GM19324 (cell line): ENCODE results near the gene KCNMB3.
"Not testable (repeated sequence)": the region's sequence is repeated elsewhere in the genome, so short reads cannot be mapped to it uniquely, and the experiment has no call there.

Experiments
- ATAC-seq: cut with Tn5 transposase; IDR thresholded peaks from one replicate; pipeline ENCODE4 v1.9.1; 2021; ENCODE audit warnings: mild to moderate bottlenecking, moderate library complexity; ENCODE audit not compliant: unreplicated experiment, low FRiP score

KCNMB3 gene, protein sequence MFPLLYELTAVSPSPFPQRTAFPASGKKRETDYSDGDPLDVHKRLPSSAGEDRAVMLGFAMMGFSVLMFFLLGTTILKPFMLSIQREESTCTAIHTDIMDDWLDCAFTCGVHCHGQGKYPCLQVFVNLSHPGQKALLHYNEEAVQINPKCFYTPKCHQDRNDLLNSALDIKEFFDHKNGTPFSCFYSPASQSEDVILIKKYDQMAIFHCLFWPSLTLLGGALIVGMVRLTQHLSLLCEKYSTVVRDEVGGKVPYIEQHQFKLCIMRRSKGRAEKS

DNA sequence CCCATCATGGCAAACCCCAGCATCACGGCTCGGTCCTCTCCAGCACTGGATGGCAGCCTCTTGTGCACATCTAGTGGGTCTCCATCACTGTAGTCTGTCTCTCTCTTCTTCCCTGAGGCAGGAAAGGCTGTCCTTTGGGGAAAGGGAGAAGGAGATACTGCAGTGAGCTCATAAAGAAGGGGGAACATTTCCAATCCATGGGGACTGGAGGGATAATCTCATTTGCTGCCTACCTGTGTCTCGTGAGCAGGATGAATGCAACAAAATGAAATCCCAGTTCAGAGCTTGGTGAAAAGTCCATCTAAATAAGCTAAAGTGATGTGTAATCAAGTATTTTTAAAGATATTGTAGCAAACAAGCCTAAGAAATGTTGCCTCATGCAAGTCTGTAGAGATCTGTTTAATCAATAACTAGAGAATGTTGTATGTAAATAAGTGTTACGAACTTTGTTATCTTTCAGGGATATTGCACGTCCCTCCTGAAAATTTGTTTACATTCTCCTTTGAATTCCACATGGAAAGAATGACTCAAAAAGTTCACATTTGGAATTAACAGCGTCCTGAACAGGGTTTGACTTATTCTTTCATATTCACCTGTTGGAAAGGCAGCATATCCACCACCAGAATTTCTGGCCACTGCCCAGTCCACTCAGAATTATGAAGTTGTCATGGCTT, at the start of gene KCNMB3:
Gene KCNMB3 (minus strand): TSS at position 312 of the 674 bp plus-strand sequence. CDS start 124 bp downstream, at position 188.
- ATAC-seq = no peak

DNA sequence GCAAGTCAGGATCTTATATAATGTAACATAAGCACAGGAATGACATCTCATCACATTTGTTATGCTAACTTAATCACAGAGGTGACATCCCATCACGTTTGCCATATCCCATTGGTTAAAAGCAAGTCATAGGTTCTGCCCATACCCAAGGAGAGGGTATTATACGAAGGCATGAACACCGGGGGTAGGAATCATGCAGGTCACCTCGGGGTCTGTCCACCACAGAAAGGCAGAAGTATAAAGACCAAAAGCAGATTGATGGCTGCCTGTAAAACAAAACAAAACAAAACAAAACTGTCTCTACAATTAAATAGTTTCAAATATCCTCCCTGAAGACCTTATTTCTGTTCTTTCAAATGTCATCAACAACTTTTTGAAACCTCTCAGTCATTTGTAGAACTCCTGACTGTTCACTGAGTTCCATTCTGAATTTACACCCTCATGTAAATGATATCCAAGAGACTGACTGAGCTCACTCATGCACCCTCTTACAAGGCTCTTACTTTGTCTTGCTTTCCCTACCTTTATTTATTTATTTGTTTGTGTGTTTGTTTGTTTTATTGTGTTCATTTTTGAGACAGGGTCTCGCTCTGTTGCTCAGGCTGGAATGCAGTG, 49.2 kb upstream of the KCNMB3 start:
- no peak for ATAC-seq

DNA sequence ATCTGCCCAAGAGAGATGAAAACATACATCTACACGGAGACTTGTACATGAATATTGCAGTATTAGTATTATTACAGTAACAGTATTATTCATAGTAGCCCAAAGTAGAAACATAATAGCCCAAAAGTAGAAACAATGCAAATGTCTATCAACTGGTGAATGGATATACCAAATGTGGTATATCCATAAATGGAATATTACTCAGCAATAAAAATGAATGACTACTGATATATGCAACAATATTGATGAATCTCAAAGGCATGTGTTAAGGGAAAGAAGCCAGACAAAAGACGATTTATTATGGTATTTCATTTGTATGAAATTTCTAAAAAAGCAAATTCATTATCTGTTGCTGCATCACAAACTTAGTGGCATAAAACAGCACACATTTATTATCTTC, 48.4 kb upstream of the KCNMB3 start:
- no peak for ATAC-seq

DNA sequence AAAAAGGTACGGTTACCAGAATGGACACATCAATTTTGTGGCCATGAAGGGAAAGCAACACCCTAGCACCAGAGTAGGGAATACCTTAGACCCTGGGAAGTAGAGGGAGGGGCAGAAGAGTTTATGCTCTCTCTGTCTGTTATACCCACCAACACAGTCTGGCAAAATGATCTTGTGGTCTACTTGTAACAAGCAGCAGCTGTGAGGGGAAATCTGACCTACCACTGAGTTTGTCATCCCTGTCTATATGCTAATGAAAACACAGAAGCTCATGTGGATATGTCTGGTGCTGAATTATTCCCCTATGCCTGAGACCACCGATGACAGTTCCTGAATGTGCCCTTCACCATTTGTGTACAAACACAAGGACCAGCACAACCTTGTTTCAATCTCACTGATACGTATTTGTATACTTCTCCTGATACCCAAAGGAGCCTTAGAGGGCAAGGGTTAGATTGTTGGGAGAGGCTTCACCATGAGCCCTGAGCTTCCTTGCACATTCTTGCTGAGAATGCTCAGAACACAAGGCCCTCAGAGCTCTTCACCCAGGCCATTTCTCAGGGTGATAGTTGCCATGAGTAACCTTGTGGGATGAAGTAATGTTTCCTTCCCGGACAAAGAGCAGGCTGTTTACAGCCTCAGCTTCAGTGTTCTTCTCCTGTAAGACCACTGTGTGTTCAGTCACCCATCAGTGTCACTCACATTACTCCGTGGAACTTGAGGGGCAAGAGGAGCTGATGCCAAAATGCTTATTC, 47.2 kb upstream of the KCNMB3 start:
- no peak for ATAC-seq

DNA sequence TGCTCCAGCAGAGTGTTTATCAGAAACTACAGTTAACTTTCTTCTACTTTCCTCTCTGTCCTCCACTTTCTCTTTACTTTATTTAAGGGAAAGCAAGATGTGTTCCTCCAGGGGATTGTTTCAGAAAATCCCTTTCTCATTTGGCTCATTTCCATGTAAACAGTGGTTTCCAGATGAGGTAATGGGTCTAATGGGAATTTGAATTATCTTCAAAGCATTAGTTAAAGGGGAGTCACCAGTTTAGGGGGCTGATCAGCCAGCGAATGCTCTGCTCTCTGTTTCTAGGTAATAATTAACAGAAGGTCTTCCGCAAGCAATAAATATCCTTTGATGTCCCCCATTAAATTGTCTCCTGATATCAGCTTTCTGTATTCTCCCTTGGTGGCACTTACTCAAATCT, 41.5 kb upstream of the KCNMB3 start:
- no peak for ATAC-seq

DNA sequence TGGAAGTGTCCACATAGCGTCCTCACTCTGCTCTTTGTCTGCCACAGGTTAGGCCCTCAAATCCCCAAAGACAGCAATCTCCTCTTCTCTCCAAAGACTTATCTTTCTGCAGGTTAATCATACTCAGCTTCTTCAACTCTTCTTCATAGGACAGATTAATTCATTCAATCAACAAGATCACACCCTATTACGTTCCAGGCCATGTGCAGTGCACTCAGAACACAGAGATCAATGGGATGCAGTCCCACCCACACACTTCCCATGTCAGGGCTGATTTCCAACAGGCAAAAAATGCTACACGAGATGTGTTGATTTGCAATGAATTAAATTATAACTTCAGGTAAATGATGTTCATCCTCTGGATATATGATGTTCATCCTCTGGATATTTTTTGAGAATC, 38.4 kb upstream of the KCNMB3 start:
- ATAC-seq = no peak

DNA sequence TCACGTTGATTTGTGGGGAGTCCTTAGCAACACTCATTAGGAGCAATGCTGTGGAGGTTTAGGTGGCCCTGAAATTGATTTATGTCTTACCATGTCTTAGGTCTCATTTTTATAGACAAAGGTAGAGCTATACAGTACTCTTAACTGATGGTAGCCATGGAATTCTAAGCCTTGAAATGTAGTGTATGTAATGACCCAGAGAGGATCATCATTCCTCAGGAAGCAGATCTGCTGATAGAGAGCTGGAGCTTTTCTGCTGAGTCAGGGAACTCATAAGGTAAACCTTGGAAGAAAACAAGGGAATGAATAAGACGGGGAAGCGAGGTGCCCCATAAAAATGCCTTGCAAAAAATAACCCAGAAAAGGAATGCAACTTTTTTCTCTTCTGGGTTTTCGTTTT, 37.9 kb upstream of the KCNMB3 start:
- no peak for ATAC-seq

DNA sequence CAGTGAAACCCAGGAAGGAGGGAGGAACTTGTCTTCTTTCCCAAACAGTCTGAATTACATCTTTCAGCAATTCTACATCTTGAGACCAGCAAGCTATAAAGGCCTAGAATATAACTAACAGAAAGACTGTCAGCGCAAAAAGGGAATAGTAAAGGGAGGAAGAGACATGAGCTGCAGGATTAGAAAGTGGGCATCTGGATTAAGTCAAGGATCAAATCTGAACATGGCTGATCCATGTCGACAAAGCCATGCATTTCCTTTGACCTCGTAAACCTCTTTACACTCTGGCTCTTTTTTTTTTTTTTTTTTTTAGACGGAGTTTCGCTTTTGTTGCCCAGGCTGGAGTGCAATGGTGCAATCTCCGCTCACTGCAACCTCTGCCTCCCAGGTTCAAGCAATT, 35.4 kb upstream of the KCNMB3 start:
- ATAC-seq = no peak

DNA sequence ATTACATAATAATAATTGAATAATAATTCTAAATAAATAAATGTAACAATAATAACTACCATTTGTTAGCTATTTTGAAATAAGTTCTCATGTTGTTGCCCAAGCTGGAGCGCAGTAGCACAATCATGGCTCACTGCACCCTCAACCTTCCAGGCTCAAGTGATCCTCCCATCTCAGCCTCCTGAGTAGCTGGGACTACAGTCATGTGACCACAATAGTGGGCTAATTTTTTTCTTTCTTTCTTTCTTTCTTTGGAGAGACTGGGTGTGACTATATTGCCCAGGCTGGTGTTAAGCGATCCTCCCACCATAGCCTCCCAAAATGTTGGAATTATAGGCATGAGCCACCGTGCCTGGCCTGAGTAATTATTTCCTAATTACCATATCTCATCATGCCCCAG, 30.9 kb upstream of the KCNMB3 start:
- ATAC-seq = no peak

DNA sequence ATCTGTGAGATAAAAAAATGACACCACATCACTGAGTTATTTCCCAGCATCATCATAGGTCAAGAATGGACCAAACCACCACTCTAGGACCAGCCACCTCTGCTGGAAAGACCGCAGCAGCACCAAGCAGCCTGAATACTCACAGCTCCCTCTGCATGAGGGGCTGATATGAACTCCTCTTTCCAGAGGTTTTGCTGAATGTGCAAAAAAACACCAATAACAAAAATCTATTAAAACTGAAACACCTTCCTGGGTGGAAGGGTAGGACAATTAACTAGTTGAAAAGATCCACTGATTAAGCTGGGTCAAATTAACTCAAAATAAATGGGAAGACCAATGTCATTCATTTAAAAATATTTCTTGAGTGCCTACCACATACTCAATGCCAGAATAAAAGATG, 28.9 kb upstream of the KCNMB3 start:
- no peak for ATAC-seq

DNA sequence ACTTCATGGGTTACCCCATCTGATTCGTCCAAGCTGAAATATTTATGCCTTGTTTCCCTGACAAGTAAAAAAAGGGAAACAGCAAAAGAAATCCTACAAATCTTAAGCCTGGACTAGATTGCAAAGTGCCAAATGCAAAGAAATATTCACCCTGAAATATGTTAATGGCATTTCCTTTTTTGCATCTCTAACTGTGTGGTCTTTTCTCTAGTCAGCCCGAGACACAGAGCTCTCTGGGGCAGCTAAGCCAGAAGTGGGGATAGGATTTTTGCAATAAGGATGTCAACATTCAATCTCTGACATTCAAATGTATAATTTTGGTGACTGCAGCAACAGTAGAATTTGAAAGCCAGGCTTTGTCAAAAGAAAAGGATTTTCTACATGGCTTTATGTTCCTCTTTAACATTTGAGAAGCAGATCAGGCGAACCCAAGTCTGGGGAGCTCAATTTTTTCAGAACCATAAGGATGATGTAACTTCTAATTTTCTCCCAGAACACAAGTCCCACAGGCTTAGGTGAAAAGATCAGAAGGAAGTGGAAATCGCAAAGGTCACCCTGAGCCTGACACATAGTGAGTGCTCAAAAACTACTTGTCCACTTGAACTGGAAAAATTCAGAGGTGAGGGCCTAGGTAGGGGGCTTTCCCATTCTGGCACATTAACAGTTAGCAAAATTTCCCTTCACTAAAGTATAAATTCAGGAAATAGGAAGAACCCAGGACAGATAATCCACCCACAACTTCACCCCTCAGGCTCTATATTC, 28.2 kb upstream of the KCNMB3 start:
- no peak for ATAC-seq

DNA sequence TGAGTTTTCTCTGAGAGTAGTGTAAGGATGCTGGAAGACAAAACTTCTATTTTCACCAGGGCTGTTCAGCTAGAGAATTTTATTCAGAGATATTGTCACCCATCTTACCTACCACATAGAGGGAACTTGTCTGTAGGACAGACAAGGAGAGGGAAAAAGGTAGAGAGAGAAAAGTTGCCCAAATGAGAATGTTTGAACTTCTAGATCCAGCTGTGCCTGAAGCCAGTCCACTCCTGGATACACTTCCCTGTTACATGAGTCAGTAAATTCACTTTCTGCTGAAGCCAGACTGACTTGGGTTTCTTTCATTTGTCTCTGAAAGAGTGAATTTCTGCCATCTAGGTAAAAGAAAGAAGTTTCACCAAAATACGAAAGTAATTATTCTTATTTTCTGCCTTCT, 27.2 kb upstream of the KCNMB3 start:
- no peak for ATAC-seq

DNA sequence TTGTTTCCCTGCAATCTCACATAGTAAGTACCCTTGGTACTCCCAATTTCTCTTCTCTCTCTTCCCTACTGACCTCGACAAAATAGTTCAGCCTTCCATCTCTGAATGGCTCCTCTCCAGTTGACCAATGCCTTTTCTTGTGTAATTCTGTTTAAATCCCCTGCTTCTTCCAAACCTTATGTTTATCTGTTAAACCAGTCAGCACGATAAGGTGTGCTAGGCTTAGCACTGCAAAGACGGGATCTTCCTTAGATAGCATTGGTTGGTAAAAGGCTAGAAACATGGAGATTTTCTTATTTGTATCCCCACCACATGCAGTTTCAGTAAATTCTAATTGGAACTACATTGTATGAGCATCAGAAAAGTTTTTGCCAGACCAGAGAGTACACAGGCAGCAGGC, 25.8 kb upstream of the KCNMB3 start:
- no peak for ATAC-seq

DNA sequence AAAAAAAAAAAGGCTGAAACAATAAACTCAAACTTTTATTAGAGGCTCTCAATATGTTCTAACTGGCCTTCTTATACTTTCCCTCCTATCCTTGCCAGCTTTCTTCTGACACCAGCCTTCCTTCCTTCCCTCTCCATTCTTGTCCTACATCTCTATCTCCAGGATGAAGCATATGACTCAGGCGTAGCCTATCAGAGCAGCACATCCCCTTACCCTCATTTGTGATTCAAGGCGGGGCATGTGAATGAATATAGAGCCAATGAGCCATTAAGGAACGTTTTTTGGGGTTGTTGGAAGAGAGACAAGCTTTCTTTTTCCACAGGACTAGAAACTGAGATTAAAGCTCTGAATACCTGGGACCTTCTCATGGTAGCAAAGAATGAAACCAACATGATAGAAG, 25.1 kb upstream of the KCNMB3 start:
- ATAC-seq = no peak

DNA sequence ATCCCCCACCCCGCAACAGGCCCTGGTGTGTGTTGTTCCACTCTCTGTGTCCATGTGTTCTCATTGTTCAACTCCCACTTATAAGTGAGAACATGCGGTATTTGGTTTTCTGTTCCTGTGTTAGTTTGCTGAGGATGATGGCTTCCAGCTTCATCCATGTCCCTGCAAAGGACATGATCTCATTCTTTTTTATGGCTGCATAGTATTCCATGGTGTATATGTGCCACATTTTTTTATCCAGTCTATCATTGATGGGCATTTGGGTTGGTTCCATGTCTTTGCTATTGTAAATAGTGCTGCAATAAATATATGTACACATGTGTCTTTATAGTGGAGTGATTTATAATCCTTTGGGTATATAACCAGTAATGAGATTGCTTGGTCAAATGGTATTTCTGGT, 23.5 kb upstream of the KCNMB3 start:
- not testable (repeated sequence) for ATAC-seq

DNA sequence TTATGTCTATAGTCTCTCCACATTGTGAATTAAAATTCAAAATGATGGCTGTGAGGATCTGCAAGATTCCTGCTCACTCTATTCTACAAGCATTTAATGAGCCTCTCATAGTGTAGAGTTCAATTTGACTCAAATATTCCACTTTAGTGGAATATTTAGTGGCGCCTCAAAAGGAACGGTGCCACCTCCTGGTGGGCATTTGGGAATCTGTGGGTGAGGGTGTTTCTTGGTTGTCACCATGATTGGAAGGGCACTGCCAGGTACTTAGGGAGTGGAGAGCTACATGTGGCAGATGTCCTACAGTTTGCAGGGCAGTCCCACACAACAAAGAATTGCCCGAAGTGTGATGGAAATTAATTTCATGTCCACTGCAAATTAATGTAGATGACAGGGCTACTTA, 21.5 kb upstream of the KCNMB3 start:
- no peak for ATAC-seq

DNA sequence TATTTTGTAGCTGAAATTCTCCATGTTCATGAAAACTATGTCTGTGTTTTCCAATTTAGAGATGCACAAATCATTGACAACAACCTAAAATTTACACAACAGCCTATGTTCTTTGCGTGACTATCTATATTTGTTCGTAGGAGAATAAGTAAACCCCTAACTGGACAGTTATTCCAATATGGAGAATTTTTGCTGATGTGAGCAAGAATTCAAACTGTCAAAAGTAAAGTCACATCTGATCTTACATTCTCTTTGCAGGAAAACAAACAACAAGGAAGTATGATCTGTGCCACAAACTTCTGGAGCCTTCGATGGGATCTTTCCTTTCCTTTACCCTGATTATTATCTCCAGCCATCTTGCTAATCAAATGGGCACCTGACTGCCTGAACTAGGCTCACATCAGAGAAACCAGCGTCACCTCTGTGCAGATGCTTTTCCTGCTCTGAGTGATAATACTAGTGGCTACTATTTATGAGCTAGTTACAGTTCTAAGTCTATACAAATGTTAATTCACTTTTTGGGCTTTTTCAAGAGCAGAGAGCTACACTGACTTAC, 18.3 kb upstream of the KCNMB3 start:
- ATAC-seq = no peak

DNA sequence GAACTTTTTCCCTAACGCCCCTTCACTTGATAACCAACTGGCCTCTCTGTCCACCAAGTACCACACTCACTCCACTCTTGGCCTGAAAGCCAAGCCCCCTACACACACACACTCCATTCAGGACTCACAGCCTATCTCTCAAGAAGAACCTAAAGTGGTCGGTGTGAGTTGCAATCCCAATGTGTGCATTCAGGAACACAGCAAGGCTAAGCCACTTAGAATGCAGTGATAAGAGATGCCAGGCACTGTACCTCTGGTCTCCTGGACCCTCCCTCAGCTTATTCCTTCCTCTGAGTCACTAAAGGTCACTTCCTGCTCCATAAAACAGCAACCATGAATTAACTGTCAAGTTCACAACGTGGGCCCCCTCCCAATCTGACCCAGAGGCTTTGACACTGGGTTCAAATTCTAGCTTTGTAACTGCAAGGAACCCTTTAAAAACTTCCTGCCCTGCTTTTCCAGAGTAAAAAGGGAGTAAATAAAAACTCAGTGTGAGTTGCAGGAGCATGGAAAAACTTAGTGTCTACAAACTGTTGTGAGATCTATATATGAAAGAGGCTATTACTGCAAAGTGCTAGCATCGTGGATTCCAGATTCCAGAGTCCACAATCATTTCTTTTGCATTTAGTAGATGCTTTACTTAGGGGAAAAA, 17.6 kb upstream of the KCNMB3 start:
- ATAC-seq = no peak

DNA sequence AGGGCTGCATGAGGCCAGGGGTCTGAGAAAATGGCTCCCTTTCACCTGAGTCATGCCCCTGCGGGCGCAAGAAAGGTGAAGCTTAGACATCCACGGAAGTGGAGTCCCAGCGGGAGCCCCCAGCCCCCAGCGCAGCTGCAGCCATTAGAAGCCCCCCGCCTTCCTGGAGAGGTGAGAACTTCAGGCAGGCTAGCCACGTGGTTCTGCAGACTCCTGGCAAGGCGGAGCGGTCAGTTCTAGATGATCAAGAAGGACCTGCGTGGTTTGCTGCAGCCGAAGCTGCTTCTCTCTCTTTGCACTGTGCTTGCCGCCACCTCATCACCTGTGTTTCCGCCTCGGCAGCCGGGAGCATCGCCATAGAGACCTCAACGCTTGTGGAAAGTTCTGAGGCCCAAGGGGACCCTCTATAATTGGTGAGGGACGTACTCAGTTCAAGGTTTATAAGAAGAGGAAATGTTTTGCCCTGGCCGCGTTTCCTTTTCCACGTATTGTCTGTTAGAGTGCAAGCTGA, 15.8 kb upstream of the KCNMB3 start:
- ATAC-seq = no peak

DNA sequence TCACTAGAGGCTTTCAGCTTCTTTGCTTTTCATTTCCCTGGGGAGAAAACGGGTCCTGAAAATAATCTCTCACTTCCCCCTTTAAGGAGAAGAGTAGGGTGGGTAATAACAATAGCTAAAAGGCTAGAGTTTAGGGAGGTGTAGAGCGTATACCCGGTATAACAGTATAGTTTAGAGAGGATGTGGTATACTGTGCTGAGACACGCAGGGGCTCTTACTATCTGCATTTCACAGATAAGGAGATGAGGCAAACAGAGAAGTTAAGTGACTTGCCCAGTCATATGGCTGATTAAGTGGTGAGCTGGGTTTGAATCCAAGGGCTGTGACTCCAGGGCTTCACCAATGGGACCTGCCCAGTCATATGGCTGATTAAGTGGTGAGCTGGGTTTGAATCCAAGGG, 15.0 kb upstream of the KCNMB3 start:
- ATAC-seq = no peak
